ENCODE data around the gene PLCG2. TPM values are rescaled to one million over a fixed set of nuclear protein-coding genes. Genes with fewer than 3 reads are reported as not detected.

Gene PLCG2
- total and polyA plus RNA-seq, 12 donors, result 2.4 to 18.2 (median 6.2) TPM

GRCh38 chr16:81994485-81994884, 215.4 kb downstream of the PLCG2 start:
- Histone ChIP-seq H3K36me3 (no peaks in the 10 kb centered on the region), H3K9me3 (no peaks in the 10 kb centered on the region), H3K27ac (no peak overlapping the region), H3K4me1 (peaks cover 0 to 16% (median 6%) of the 10 kb centered on the region in 9 donors), H3K4me3 (no peak overlapping the region), H3K27me3 (no peaks in the 10 kb centered on the region)
- WGBS, 2 donors, result 86 to 87% methylated on average over 5 of the region's 5 CpGs
- ATAC-seq (no peak), DNase-seq (no peak)
- TF ChIP-seq CTCF (IDR thresholded peaks at IDR 0.05), result peak in 1 of 9 donors; percentile 15
- intact Hi-C loops (cut with DNase I), result no loop called here

- Histone ChIP-seq H3K9me3 (no peaks in the 10 kb centered on the region), H3K4me3 (no peak overlapping the region), H3K27ac (no peak overlapping the region), H3K4me1 (peaks cover 0 to 16% (median 6%) of the 10 kb centered on the region in 9 donors), H3K36me3 (no peaks in the 10 kb centered on the region), H3K27me3 (no peaks in the 10 kb centered on the region)
- DNase-seq (no peak), ATAC-seq (no peak)
- TF ChIP-seq CTCF (IDR thresholded peaks at IDR 0.05), result no peak
- intact Hi-C loops (cut with DNase I), result no loop called here
- 73 to 80% methylated on average over 3 of the region's 3 CpGs for WGBS, 2 donors
Observed at GRCh38 chr16:81995651-81996050, 216.6 kb downstream of the PLCG2 start.

GRCh38 chr16:81996664-81997509, 217.8 kb downstream of the PLCG2 start:
- no peaks in the 10 kb centered on the region for H3K36me3 ChIP-seq
- H3K4me1 ChIP-seq, result peaks cover 0 to 16% (median 6%) of the 10 kb centered on the region in 9 donors
- DNase-seq (no peak), ATAC-seq (peak in 3 of 8 donors; percentile 38 to 52 (median 46))
- 62 to 68% methylated on average over 11 of the region's 11 CpGs for WGBS, 2 donors
- TF ChIP-seq CTCF (IDR thresholded peaks at IDR 0.05), result peak in 2 of 9 donors; percentile 7 to 15
- no peak overlapping the region for H3K27ac ChIP-seq
- intact Hi-C loops (cut with DNase I), result no loop called here
- no peaks in the 10 kb centered on the region for H3K9me3 ChIP-seq
- no peak overlapping the region for H3K4me3 ChIP-seq
- no peaks in the 10 kb centered on the region for H3K27me3 ChIP-seq

GRCh38 chr16:81997738-81998137, 218.6 kb downstream of the PLCG2 start:
- H3K4me3 ChIP-seq, result no peak overlapping the region
- H3K36me3 ChIP-seq, result no peaks in the 10 kb centered on the region
- no peak overlapping the region for H3K27ac ChIP-seq
- ATAC-seq, result peak in 1 of 8 donors; percentile 15
- no peak for DNase-seq
- intact Hi-C loops (cut with DNase I), result no loop called here
- H3K27me3 ChIP-seq, result no peaks in the 10 kb centered on the region
- no peak for TF ChIP-seq CTCF (IDR thresholded peaks at IDR 0.05)
- H3K4me1 ChIP-seq, result peaks cover 0 to 16% (median 6%) of the 10 kb centered on the region in 9 donors
- 21 to 22% methylated on average over 2 of the region's 2 CpGs for WGBS, 2 donors
- H3K9me3 ChIP-seq, result no peaks in the 10 kb centered on the region

Measured in heart right ventricle (tissue), 16 donors.